Lung (tissue), 12 donors: ENCODE results near the gene CRMP1. TPM values are rescaled to one million over a fixed set of nuclear protein-coding genes. Genes with fewer than 3 reads are reported as not detected.

Source experiments
- ATAC-seq: fragments of 200-7000 bp; cut with Tn5 transposase; one replicate; pipeline ENCODE4 v1.9.1; 2020; ENCODE audit warnings: moderate number of reproducible peaks; ENCODE audit not compliant: insufficient read depth, low FRiP score
- DNase-seq, 3 donors: peaks; one replicate each; pipeline ENCODE4 v3.0.0-alpha.2; 2013 to 2017
- H3K27ac ChIP-seq, 2 donors: one replicate each; pipeline ENCODE4 v1.5.1; 2013; ENCODE audit warnings: mild to moderate bottlenecking in 2 of 2, moderate library complexity in 2 of 2, control low read depth in 1 of 2, inconsistent platforms in 1 of 2, low read depth in 1 of 2, low read length in 1 of 2
- H3K27me3 ChIP-seq, 3 donors: one replicate each; pipeline ENCODE4 v1.5.1; 2013; ENCODE audit warnings: low read length in 2 of 3; ENCODE audit not compliant: control insufficient read depth in 3 of 3, insufficient read depth in 3 of 3
- H3K36me3 ChIP-seq, 4 donors: one replicate each; pipeline ENCODE4 v1.5.1; 2013; ENCODE audit warnings: low read length in 4 of 4, mild to moderate bottlenecking in 1 of 4, moderate library complexity in 1 of 4; ENCODE audit not compliant: control insufficient read depth in 4 of 4, insufficient read depth in 4 of 4
- H3K4me1 ChIP-seq, 5 donors: one replicate each; pipeline ENCODE4 v1.5.1; 2013; ENCODE audit warnings: low read length in 5 of 5, mild to moderate bottlenecking in 2 of 5, moderate library complexity in 1 of 5; ENCODE audit not compliant: control insufficient read depth in 5 of 5, insufficient read depth in 5 of 5
- H3K4me3 ChIP-seq: one replicate; pipeline ENCODE4 v1.5.1; 2013; ENCODE audit warnings: mild to moderate bottlenecking, control low read depth, moderate library complexity
- H3K9ac ChIP-seq, 2 donors: one replicate each; pipeline ENCODE4 v1.5.1; 2013; ENCODE audit warnings: low read length in 2 of 2, control low read depth in 1 of 2; ENCODE audit not compliant: insufficient read depth in 1 of 2
- H3K9me3 ChIP-seq, 4 donors: one replicate each; pipeline ENCODE4 v1.5.1; 2013; ENCODE audit warnings: low read length in 3 of 4, mild to moderate bottlenecking in 1 of 4, moderate library complexity in 1 of 4; ENCODE audit not compliant: control insufficient read depth in 4 of 4, insufficient read depth in 3 of 4
- WGBS, 2 donors: extraction: QIAGEN DNeasy Blood & Tissue Kit; methylation state at CpG; one replicate each; pipeline ENCODE4 v1.1.7; 2013; 5-methylcytosine and 5-hydroxymethylcytosine counted together
- polyA plus RNA-seq, 2 donors: library from polyadenylated mRNA; stranded (reverse); fragments of 200-250 nt; gene quantifications; one replicate each; pipeline ENCODE4 v1.2.1, GENCODE V29; 2013
- total RNA-seq, 2 donors: library from RNA; depleted of rRNA in 1 of 2; stranded (reverse); fragments of >200 nt in 1 of 2; gene quantifications; one replicate each; pipeline ENCODE4 v1.2.1, GENCODE V29; 2014 to 2021
- TF ChIP-seq, protein P1 (sequence below): IDR thresholded peaks from 2 replicates; pipeline ENCODE4 v1.5.1; 2012; ENCODE audit warnings: mild to moderate bottlenecking; ENCODE audit errors: control extremely low read depth, extremely low read depth
- donor health status: control.
- donor health status: control.
- donor health status: Bipolar disorder and iron deficiency.
- donor health status: healthy.
- donor health status: DM: yes; HTN: yes; CAD: no.

Gene CRMP1
- total and polyA plus RNA-seq, 4 donors, result 2.1 to 24.4 (median 4.6) TPM

DNA sequence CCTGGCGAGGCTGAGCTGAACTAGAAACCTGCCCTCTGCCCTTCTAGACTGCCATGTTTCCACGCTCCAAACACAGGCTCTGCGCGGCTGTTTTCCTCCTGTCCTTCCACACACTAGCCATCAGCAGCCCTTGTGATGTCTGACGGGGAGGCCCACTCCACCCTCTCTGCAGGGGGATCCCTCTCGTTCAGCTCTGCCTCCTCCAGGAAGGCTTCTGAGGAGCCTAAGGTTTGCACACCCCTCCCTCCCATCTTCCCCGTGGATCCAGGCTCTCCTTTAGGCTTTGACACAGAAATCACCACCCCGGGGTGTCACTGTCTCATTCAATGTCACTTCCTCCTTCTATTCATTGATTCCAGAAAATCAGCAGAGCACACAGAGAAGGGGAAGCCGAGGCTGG lies 38.6 kb upstream of the CRMP1 start:
- Histone ChIP-seq H3K9ac (no peak overlapping the region), H3K36me3 (no peaks in the 10 kb centered on the region), H3K4me1 (no peaks in the 10 kb centered on the region), H3K9me3 (peaks cover 0 to 3% (median 0%) of the 10 kb centered on the region in 4 donors), H3K27ac (no peak overlapping the region), H3K4me3 (no peak overlapping the region), H3K27me3 (peaks cover 0 to 10% (median 8%) of the 10 kb centered on the region in 3 donors)
- ATAC-seq, result no peak
- TF ChIP-seq, protein P1, sequence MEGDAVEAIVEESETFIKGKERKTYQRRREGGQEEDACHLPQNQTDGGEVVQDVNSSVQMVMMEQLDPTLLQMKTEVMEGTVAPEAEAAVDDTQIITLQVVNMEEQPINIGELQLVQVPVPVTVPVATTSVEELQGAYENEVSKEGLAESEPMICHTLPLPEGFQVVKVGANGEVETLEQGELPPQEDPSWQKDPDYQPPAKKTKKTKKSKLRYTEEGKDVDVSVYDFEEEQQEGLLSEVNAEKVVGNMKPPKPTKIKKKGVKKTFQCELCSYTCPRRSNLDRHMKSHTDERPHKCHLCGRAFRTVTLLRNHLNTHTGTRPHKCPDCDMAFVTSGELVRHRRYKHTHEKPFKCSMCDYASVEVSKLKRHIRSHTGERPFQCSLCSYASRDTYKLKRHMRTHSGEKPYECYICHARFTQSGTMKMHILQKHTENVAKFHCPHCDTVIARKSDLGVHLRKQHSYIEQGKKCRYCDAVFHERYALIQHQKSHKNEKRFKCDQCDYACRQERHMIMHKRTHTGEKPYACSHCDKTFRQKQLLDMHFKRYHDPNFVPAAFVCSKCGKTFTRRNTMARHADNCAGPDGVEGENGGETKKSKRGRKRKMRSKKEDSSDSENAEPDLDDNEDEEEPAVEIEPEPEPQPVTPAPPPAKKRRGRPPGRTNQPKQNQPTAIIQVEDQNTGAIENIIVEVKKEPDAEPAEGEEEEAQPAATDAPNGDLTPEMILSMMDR, result no peak
- 48 to 54% methylated on average over 9 of the region's 9 CpGs for WGBS, 2 donors
- DNase-seq, result no peak

DNA sequence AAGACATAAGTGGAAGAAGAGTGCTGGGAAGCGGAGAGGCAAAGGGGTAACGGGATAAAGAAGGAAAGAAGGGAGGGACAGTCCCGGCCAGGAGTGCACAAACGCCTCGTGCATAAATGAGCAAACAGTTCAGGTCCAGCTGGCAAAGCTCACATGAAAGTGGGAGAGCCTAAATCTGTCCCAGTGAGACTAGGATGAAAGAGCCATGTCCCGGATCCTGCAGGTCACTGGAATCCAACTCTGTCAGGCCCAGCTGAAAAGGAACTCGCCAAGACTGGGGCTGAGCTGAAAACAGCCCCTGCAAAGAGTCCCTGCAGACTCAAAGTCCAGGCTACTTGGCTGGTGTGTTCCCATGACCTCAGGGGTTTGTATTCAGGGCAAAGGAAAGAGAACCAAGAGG lies 38.0 kb upstream of the CRMP1 start:
- Histone ChIP-seq H3K4me1 (no peaks in the 10 kb centered on the region), H3K9ac (no peak overlapping the region), H3K36me3 (no peaks in the 10 kb centered on the region), H3K4me3 (no peak overlapping the region), H3K27me3 (peaks cover 0 to 10% (median 8%) of the 10 kb centered on the region in 3 donors), H3K27ac (no peak overlapping the region), H3K9me3 (peaks cover 0 to 3% (median 0%) of the 10 kb centered on the region in 4 donors)
- WGBS, 2 donors, result 67 to 85% methylated on average over 7 of the region's 7 CpGs
- DNase-seq (no peak), ATAC-seq (no peak)
- TF ChIP-seq, protein P1, result no peak

DNA sequence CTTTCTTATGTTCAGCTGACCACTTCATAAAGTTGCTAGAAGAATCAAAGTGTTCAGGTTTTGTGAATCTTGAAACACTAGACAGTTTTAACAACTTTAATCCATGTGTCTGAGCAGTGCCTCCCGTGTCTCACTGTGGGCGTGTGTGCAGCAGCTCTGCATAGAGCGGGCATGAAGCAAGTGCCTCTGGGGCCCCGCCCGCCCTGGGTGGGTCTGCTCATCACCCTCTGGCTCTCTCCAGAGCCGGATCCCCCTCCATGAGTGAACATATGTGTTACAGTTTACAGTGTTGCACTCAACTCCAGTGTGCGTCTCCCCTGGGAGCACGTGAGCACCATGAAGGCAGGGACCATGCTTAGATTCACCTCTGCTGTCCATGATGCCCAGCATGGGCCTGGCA lies 37.6 kb upstream of the CRMP1 start:
- DNase-seq (no peak), ATAC-seq (no peak)
- H3K9me3 ChIP-seq, result peaks cover 0 to 6% (median 0%) of the 10 kb centered on the region in 4 donors
- H3K27me3 ChIP-seq, result peaks cover 0 to 10% (median 8%) of the 10 kb centered on the region in 3 donors
- 85 to 87% methylated on average over 8 of the region's 8 CpGs for WGBS, 2 donors
- no peak overlapping the region for H3K4me3 ChIP-seq
- no peak overlapping the region for H3K9ac ChIP-seq
- H3K27ac ChIP-seq, result no peak overlapping the region
- no peaks in the 10 kb centered on the region for H3K4me1 ChIP-seq
- no peaks in the 10 kb centered on the region for H3K36me3 ChIP-seq
- TF ChIP-seq, protein P1, result no peak

GRCh38 chr4:5928844-5929420 lies 36.0 kb upstream of the CRMP1 start:
- H3K36me3 ChIP-seq, result no peaks in the 10 kb centered on the region
- no peak overlapping the region for H3K4me3 ChIP-seq
- TF ChIP-seq, protein P1, result no peak
- H3K9ac ChIP-seq, result no peak overlapping the region
- no peak overlapping the region for H3K27ac ChIP-seq
- DNase-seq, result no peak
- ATAC-seq, result no peak
- WGBS, 2 donors, result 67 to 69% methylated on average over 8 of the region's 8 CpGs
- H3K9me3 ChIP-seq, result peaks cover 0 to 7% (median 0%) of the 10 kb centered on the region in 4 donors
- peaks cover 0 to 10% (median 8%) of the 10 kb centered on the region in 3 donors for H3K27me3 ChIP-seq
- no peaks in the 10 kb centered on the region for H3K4me1 ChIP-seq
